ENCODE data around the gene SMIM32.

SMIM32 gene

DNA sequence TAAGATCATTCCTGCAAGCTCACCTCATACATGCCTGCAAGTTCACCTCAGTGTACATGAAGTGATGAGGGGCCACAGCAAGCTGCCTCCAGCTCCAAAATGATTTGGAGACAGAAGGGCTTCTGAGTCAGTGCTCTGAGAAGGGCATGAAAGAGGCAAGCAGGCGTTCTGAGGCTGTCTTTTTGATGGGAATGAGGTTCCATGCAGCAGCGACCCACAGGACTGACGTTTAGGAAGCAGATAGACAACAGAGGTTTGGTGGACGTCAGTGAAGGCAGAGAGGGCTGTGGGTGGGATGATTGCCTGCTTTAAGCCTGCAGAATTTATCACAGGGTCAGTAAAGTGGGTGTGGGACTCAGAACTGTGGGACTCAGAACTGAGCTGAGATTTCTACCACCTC lies 8.9 kb upstream of the SMIM32 start:
- Histone ChIP-seq H3K9me2 (replicated peaks; ENCODE audit: control insufficient read depth, low read length) (no peaks in the 10 kb centered on the region), H4K20me1 (ENCODE audit: control insufficient read depth, insufficient read depth, low read depth, low read length) (no peaks in the 10 kb centered on the region), H3K9me3 (ENCODE audit: control insufficient read depth, insufficient read depth, low read length) (no peaks in the 10 kb centered on the region), H3K36me3 (ENCODE audit: control insufficient read depth, low read length) (no peaks in the 10 kb centered on the region), H3K79me2 (ENCODE audit: control insufficient read depth, low read length) (no peaks in the 10 kb centered on the region), H3K4me2 (ENCODE audit: low read length) (no peak overlapping the region), H3K4me3 (ENCODE audit: low read length) (no peak overlapping the region), H3K27me3 (ENCODE audit: control insufficient read depth, low read length) (no peaks in the 10 kb centered on the region), H3F3A (ENCODE audit: control insufficient read depth, insufficient read depth) (no peaks in the 10 kb centered on the region), H3K4me1 (ENCODE audit: control insufficient read depth, low read length) (no peaks in the 10 kb centered on the region), H3K27ac (ENCODE audit: low read depth, low read length) (no peak overlapping the region)
- TF ChIP-seq, protein P1, sequence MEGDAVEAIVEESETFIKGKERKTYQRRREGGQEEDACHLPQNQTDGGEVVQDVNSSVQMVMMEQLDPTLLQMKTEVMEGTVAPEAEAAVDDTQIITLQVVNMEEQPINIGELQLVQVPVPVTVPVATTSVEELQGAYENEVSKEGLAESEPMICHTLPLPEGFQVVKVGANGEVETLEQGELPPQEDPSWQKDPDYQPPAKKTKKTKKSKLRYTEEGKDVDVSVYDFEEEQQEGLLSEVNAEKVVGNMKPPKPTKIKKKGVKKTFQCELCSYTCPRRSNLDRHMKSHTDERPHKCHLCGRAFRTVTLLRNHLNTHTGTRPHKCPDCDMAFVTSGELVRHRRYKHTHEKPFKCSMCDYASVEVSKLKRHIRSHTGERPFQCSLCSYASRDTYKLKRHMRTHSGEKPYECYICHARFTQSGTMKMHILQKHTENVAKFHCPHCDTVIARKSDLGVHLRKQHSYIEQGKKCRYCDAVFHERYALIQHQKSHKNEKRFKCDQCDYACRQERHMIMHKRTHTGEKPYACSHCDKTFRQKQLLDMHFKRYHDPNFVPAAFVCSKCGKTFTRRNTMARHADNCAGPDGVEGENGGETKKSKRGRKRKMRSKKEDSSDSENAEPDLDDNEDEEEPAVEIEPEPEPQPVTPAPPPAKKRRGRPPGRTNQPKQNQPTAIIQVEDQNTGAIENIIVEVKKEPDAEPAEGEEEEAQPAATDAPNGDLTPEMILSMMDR (IDR thresholded peaks at IDR 0.05; ENCODE audit: low read depth, low read length, poor library complexity, severe bottlenecking), result no peak
- TF ChIP-seq EZH2phosphoT487 (IDR thresholded peaks at IDR 0.05; ENCODE audit: borderline replicate concordance, low read length), result no peak

DNA sequence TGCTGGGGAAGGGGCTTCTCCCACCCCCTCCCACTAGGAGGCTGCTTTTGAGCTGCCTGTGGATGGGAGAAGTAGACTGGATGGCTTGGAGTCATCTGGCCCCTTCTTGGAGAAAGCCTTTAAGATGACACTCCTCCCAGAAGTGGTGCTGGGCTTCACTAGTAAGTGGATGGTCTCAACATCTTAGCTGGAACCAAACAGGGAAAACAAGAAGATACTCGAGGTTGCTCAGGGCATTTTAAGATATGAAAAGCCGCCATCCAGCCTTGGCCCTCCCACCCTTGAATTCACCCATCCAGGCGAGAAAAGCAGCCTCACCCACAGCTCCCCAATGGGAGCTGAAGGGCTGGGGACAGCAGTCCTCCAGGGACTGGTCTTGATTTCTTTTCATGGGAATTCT lies 7.8 kb upstream of the SMIM32 start:
- no peak overlapping the region for H3K4me2 ChIP-seq (ENCODE audit: low read length)
- no peaks in the 10 kb centered on the region for H3K36me3 ChIP-seq (ENCODE audit: control insufficient read depth, low read length)
- no peaks in the 10 kb centered on the region for H3K4me1 ChIP-seq (ENCODE audit: control insufficient read depth, low read length)
- H3K79me2 ChIP-seq (ENCODE audit: control insufficient read depth, low read length), result no peaks in the 10 kb centered on the region
- H4K20me1 ChIP-seq (ENCODE audit: control insufficient read depth, insufficient read depth, low read depth, low read length), result no peaks in the 10 kb centered on the region
- no peak overlapping the region for H3K4me3 ChIP-seq (ENCODE audit: low read length)
- H3K27me3 ChIP-seq (ENCODE audit: control insufficient read depth, low read length), result no peaks in the 10 kb centered on the region
- TF ChIP-seq, protein P1 (IDR thresholded peaks at IDR 0.05; ENCODE audit: low read depth, low read length, poor library complexity, severe bottlenecking), result no peak
- TF ChIP-seq EZH2phosphoT487 (IDR thresholded peaks at IDR 0.05; ENCODE audit: borderline replicate concordance, low read length), result no peak
- H3K9me3 ChIP-seq (ENCODE audit: control insufficient read depth, insufficient read depth, low read length), result no peaks in the 10 kb centered on the region
- H3K27ac ChIP-seq (ENCODE audit: low read depth, low read length), result no peak overlapping the region
- H3K9me2 ChIP-seq (replicated peaks; ENCODE audit: control insufficient read depth, low read length), result no peaks in the 10 kb centered on the region
- no peaks in the 10 kb centered on the region for H3F3A ChIP-seq (ENCODE audit: control insufficient read depth, insufficient read depth)

DNA sequence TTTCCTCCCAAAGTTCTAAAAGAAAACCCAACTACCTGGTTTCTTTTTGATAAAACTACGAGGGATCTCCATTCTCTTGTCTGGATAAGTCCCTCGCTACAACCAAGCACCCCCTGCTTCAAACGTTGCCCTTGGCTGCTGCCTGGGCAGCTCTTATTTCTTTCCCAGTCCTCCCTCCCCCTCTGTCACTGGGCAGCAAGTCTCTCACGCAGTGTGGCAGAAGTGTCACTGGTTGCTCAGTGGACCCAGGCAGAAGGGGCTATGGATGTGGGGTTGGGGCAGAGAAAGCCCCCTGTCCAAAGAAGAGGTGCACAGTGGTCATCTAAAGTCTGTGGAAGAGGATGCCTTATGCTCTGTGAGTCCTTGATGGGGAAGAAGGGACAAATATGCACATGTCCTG lies 7.2 kb upstream of the SMIM32 start:
- Histone ChIP-seq H3K27ac (ENCODE audit: low read depth, low read length) (no peak overlapping the region), H3K27me3 (ENCODE audit: control insufficient read depth, low read length) (no peaks in the 10 kb centered on the region)

More for the DNA sequence above, 7.2 kb upstream of the SMIM32 start:
- Histone ChIP-seq H3K4me2 (ENCODE audit: low read length) (no peak overlapping the region), H3K9me2 (replicated peaks; ENCODE audit: control insufficient read depth, low read length) (no peaks in the 10 kb centered on the region), H3K36me3 (ENCODE audit: control insufficient read depth, low read length) (no peaks in the 10 kb centered on the region), H3K4me1 (ENCODE audit: control insufficient read depth, low read length) (no peaks in the 10 kb centered on the region), H3K9me3 (ENCODE audit: control insufficient read depth, insufficient read depth, low read length) (no peaks in the 10 kb centered on the region), H3K4me3 (ENCODE audit: low read length) (no peak overlapping the region), H3K79me2 (ENCODE audit: control insufficient read depth, low read length) (no peaks in the 10 kb centered on the region), H4K20me1 (ENCODE audit: control insufficient read depth, insufficient read depth, low read depth, low read length) (no peaks in the 10 kb centered on the region), H3F3A (ENCODE audit: control insufficient read depth, insufficient read depth) (no peaks in the 10 kb centered on the region)
- TF ChIP-seq, protein P1 (IDR thresholded peaks at IDR 0.05; ENCODE audit: low read depth, low read length, poor library complexity, severe bottlenecking), result no peak

Data from DOHH2 (cell line).